OCI-LY1 (cell line): Measurements from ENCODE around the gene DNAL4.

ENCODE experiments used
- H2AFZ ChIP-seq: fragments of 200-600 bp; sonication (generic), shearing (Covaris generic); 2 replicates; pipeline ENCODE4 v1.6.0; 2014; ENCODE audit warnings: antibody characterized with exemption, mild to moderate bottlenecking, low read length
- H3F3A ChIP-seq: fragments of 200-600 bp; sonication (generic), shearing (Covaris generic); 2 replicates; pipeline ENCODE4 v1.6.0; 2014; ENCODE audit warnings: mild to moderate bottlenecking, antibody characterized with exemption, low read length, moderate library complexity; ENCODE audit not compliant: insufficient read depth
- H3K27ac ChIP-seq: fragments of 200-600 bp; sonication (generic); 2 replicates; pipeline ENCODE4 v1.5.1; 2014; ENCODE audit warnings: low read length, mixed run types, mild to moderate bottlenecking, low read depth; ENCODE audit not compliant: poor library complexity, severe bottlenecking
- H3K27me3 ChIP-seq: fragments of 200-600 bp; sonication (generic); 2 replicates; pipeline ENCODE4 v1.6.0; 2014; ENCODE audit warnings: antibody characterized with exemption, mild to moderate bottlenecking, low read length, moderate library complexity; ENCODE audit not compliant: insufficient read depth
- H3K36me3 ChIP-seq: fragments of 200-600 bp; sonication (generic); 2 replicates; pipeline ENCODE4 v1.6.1; 2014; ENCODE audit warnings: mild to moderate bottlenecking, antibody characterized with exemption, low read length, moderate library complexity, mixed read lengths; ENCODE audit not compliant: insufficient read depth
- H3K4me1 ChIP-seq: fragments of 200-600 bp; sonication (generic); 2 replicates; pipeline ENCODE4 v1.5.1; 2014; ENCODE audit warnings: mild to moderate bottlenecking, low read length, moderate library complexity; ENCODE audit not compliant: insufficient read depth, severe bottlenecking
- H3K4me2 ChIP-seq: fragments of 200-600 bp; sonication (generic), shearing (Covaris generic); 2 replicates; pipeline ENCODE4 v1.6.1; 2014; ENCODE audit warnings: low read length
- H3K4me3 ChIP-seq: fragments of 200-600 bp; sonication (generic); 2 replicates; pipeline ENCODE4 v1.5.1; 2014; ENCODE audit warnings: low read length, low read depth, mild to moderate bottlenecking, mixed read lengths; ENCODE audit not compliant: poor library complexity, severe bottlenecking
- H3K79me2 ChIP-seq: fragments of 200-600 bp; shearing (Covaris generic); 2 replicates; pipeline ENCODE4 v1.6.1; 2016; ENCODE audit warnings: mixed run types, low read length, mixed read lengths; ENCODE audit not compliant: insufficient read depth
- H3K9ac ChIP-seq: fragments of 200-600 bp; sonication (generic), shearing (Covaris generic); 2 replicates; pipeline ENCODE4 v1.6.1; 2014; ENCODE audit warnings: mild to moderate bottlenecking, low read length, mixed read lengths
- H3K9me2 ChIP-seq: fragments of 200-600 bp; sonication (generic), shearing (Covaris generic); 2 replicates; pipeline ENCODE4 v1.6.1; 2014; ENCODE audit warnings: low read depth, mild to moderate bottlenecking, low read length, mixed read lengths
- H3K9me3 ChIP-seq: fragments of 200-600 bp; shearing (Covaris generic); 2 replicates; pipeline ENCODE4 v1.6.1; 2014; ENCODE audit warnings: low read length, mixed read lengths
- H4K20me1 ChIP-seq: fragments of 200-600 bp; sonication (generic), shearing (Covaris generic); 2 replicates; pipeline ENCODE4 v1.6.0; 2016; ENCODE audit warnings: mild to moderate bottlenecking, low read length; ENCODE audit not compliant: insufficient read depth
- EZH2 ChIP-seq: fragments of 200-600 bp; sonication (generic), shearing (Covaris generic); IDR thresholded peaks from 2 replicates; pipeline ENCODE4 v1.8.0; 2017; ENCODE audit warnings: borderline replicate concordance, mixed run types, mild to moderate bottlenecking, antibody characterized with exemption, low read length, moderate library complexity, mixed read lengths
- TF ChIP-seq, protein P1 (sequence below): fragments of 200-600 bp; sonication (generic), shearing (Covaris generic); IDR thresholded peaks from 2 replicates; pipeline ENCODE4 v1.5.1; 2017; ENCODE audit warnings: mild to moderate bottlenecking, antibody characterized with exemption, low read length, moderate library complexity, mixed read lengths

Gene DNAL4

DNA sequence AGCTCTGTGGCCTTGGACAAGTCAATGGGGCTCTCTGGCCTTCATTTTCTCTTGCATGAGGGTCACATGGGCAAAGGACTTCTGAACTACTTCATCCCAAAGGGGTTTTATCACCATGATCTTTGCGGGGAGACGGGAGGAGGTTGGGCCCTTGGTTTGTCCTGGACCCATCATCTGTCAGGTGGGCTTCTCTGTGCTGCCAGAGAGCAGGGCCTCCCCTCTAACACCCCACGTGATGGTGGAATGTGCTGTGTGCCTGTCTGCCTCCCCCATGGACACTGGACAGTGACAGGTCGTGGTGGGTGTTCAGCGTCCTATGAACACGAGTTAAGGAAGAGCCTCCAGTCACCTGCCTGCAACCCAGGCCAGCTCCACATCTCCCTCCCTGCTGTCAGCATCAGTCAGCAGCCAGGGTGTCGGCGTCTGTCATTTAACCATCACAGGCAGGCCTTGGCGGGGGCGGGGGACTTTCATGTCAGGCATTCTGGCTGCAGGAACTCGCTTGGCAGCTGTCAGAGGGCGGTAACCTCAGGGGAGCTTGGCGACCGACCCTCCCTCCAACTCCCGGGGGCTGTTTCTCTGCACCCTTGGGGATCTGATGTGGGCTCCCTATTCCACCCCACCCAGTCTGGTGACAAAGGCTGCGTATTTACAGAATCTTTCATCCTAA is 35.5 kb downstream of the DNAL4 start:
- Histone ChIP-seq H3K4me1 (peaks cover 30% of the 10 kb centered on the region), H3K9ac (no peak overlapping the region), H3K79me2 (no peaks in the 10 kb centered on the region), H3K9me3 (no peaks in the 10 kb centered on the region), H3F3A (no peaks in the 10 kb centered on the region), H3K36me3 (0 out of 2 replicates have a peak, but pooled peaks cover 5% of the 10 kb centered on the region), H3K27me3 (peaks cover 12% of the 10 kb centered on the region), H3K4me3 (no peak overlapping the region), H4K20me1 (no peaks in the 10 kb centered on the region), H3K27ac (no peak overlapping the region), H3K9me2 (no peaks in the 10 kb centered on the region), H3K4me2 (no peak overlapping the region), H2AFZ (no peak overlapping the region)
- TF ChIP-seq, protein P1, sequence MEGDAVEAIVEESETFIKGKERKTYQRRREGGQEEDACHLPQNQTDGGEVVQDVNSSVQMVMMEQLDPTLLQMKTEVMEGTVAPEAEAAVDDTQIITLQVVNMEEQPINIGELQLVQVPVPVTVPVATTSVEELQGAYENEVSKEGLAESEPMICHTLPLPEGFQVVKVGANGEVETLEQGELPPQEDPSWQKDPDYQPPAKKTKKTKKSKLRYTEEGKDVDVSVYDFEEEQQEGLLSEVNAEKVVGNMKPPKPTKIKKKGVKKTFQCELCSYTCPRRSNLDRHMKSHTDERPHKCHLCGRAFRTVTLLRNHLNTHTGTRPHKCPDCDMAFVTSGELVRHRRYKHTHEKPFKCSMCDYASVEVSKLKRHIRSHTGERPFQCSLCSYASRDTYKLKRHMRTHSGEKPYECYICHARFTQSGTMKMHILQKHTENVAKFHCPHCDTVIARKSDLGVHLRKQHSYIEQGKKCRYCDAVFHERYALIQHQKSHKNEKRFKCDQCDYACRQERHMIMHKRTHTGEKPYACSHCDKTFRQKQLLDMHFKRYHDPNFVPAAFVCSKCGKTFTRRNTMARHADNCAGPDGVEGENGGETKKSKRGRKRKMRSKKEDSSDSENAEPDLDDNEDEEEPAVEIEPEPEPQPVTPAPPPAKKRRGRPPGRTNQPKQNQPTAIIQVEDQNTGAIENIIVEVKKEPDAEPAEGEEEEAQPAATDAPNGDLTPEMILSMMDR, result no peak

DNA sequence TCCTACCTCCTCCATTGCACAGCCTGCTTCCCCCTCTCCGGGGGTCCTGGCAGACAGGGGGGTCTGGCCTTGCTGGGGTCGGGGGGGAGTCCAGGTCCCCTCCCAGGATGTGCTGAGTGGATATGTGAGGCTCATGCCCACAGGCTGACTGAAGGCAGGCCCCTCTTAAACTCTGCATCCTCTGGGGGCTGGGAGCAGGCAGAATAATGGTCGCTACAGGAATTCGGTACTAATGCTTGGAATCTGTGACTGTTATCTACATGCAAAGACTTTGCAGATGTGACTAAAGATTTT is 36.5 kb downstream of the DNAL4 start:
- H3K27me3 ChIP-seq, result peaks cover 12% of the 10 kb centered on the region
- peak overlapping the region; percentile 89 for H3K4me3 ChIP-seq
- no peak overlapping the region for H3K27ac ChIP-seq
- peaks cover 7% of the 10 kb centered on the region; the same call in 1 of the 2 replicates for H3K36me3 ChIP-seq
- H3K9me3 ChIP-seq, result no peaks in the 10 kb centered on the region
- no peak overlapping the region for H2AFZ ChIP-seq
- no peaks in the 10 kb centered on the region for H4K20me1 ChIP-seq
- H3F3A ChIP-seq, result no peaks in the 10 kb centered on the region
- H3K9me2 ChIP-seq, result no peaks in the 10 kb centered on the region
- no peak for TF ChIP-seq EZH2
- TF ChIP-seq, protein P1, result no peak
- H3K4me2 ChIP-seq, result peak overlapping the region; percentile 98
- no peak overlapping the region for H3K9ac ChIP-seq
- H3K79me2 ChIP-seq, result no peaks in the 10 kb centered on the region
- peaks cover 36% of the 10 kb centered on the region for H3K4me1 ChIP-seq

DNA sequence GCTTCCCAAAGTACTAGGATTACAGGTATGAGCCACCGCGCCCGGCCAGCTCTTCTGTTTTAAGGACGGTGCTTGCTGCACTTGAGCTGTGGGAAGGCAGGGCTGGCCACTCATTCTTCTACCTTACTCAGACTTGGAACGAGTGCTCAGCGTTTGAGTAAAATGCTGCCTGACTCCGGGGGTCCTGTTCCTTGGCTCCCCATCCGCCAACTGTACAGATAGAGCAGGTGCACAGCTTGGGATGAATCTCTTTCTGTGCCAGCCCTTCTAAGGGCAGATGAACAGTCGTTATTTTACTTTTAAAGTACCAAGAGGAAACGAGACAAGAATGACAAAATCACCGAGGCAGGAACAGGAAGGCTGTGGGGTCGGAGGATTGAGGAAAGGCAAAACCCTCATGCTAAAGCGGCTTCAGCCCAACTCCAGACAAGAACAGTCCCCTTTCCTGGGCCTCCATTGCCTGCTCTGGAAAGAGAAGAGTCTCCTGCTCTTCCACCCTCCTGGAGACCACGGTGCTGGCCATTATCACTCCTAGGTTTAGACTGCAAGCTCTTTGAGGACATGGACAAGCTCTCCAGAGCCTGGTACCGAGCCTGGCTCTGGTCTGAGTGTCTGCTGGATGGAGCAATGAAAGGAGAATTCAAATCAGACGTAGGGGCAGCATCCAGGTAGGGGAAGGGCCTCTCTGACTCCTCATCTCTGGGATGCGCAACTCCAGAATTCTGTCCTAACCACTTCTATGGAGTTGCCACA is 37.1 kb downstream of the DNAL4 start:
- H3K9me2 ChIP-seq, result no peaks in the 10 kb centered on the region
- peaks cover 41% of the 10 kb centered on the region for H3K4me1 ChIP-seq
- peaks cover 10% of the 10 kb centered on the region for H3K27me3 ChIP-seq
- no peak overlapping the region for H2AFZ ChIP-seq
- no peaks in the 10 kb centered on the region for H3F3A ChIP-seq
- H3K4me2 ChIP-seq, result peak overlapping the region; percentile 98
- peaks cover 12% of the 10 kb centered on the region for H3K36me3 ChIP-seq
- H3K4me3 ChIP-seq, result peak overlapping the region; percentile 89
- H3K79me2 ChIP-seq, result no peaks in the 10 kb centered on the region
- H3K27ac ChIP-seq, result no peak overlapping the region
- no peaks in the 10 kb centered on the region for H4K20me1 ChIP-seq
- TF ChIP-seq, protein P1, result no peak
- no peak for TF ChIP-seq EZH2
- peak overlapping the region; percentile 97 for H3K9ac ChIP-seq
- H3K9me3 ChIP-seq, result no peaks in the 10 kb centered on the region
